GM23338 (cell line): Measurements from ENCODE around the gene ACSBG1.

ENCODE experiments used
- CTCF ChIP-seq, 2 experiments: fragments of 200-600 bp in 1 of 2; sonication (generic) in 1 of 2; conservative IDR thresholded peaks; 2 replicates each; pipeline versions ENCODE4 v1.5.1 to v1.6.1; 2016 to 2017; ENCODE audit warnings: antibody characterized with exemption in 2 of 2, low read depth in 2 of 2, mild to moderate bottlenecking in 2 of 2, moderate library complexity in 1 of 2
- ETS1 ChIP-seq: IDR thresholded peaks from 2 replicates; pipeline ENCODE4 v1.6.1; 2016; ENCODE audit warnings: antibody characterized with exemption
- EZH2 ChIP-seq: fragments of 200-600 bp; sonication (generic); IDR thresholded peaks from one replicate; pipeline ENCODE4 v1.8.0; 2017; ENCODE audit warnings: antibody characterized with exemption, mild to moderate bottlenecking, low read depth; ENCODE audit not compliant: unreplicated experiment
- EZH2phosphoT487 ChIP-seq: fragments of 200-600 bp; sonication (generic); IDR thresholded peaks from one replicate; pipeline ENCODE4 v1.8.1; 2018; ENCODE audit warnings: antibody characterized with exemption; ENCODE audit not compliant: unreplicated experiment
- POLR2AphosphoS5 ChIP-seq: IDR thresholded peaks from 2 replicates; pipeline ENCODE4 v1.6.1; 2016; ENCODE audit warnings: antibody characterized with exemption, low read depth
- REST ChIP-seq: IDR thresholded peaks from one replicate; pipeline ENCODE4 v1.6.1; 2018; ENCODE audit warnings: antibody characterized with exemption; ENCODE audit not compliant: unreplicated experiment

- TF ChIP-seq CTCF (conservative IDR thresholded peaks at IDR 0.05; ENCODE audit: low read depth in 2 of 2), result no peak
- TF ChIP-seq EZH2, result no peak
- no peak for TF ChIP-seq ETS1
- no peak for TF ChIP-seq EZH2phosphoT487
- TF ChIP-seq POLR2AphosphoS5, result no peak
- TF ChIP-seq REST, result no peak
Measured at GRCh38 chr15:78256044-78256437, 21.7 kb upstream of the ACSBG1 start.
